Measurements from ENCODE around the gene FGD6.
A peak's percentile ranks its signal among the peaks of the same experiment; 100 is the strongest.
"Not testable (repeated sequence)": the region's sequence is repeated elsewhere in the genome, so short reads cannot be mapped to it uniquely, and the experiment has no call there.

FGD6 gene

DNA sequence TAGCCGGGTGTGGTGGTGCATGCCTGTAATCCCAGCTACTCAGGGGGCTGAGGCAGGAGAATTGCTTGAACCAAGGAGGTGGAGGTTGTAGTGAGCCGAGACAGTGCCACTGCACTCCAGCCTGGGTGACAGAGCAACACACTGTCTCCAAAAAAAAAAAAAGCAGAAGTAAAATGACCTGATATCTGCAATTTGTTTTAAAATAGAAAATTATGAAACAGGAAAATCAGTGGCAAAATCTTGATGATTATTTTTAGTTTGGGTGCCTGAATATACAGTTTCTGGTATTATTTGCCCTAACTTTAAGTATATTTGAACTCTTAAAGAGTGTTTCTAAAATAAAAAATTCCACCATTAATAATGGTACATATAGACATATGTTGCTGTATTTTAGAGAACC lies 121.4 kb downstream of the FGD6 start:
- not testable (repeated sequence) for H3K9ac ChIP-seq (ENCODE audit: low read depth, low read length, poor library complexity); DNase-seq (ENCODE audit: low spot score); H3K27me3 ChIP-seq (ENCODE audit: control insufficient read depth in 3 of 3, insufficient read depth in 3 of 3, low read depth in 1 of 3, low read length in 3 of 3); H3K23ac ChIP-seq (ENCODE audit: low read depth, low read length, poor library complexity); H3K9me3 ChIP-seq (replicated peaks in 1 of 2; ENCODE audit: control insufficient read depth in 2 of 2, insufficient read depth in 1 of 2, low read depth in 1 of 2, low read length in 2 of 2); H3K4me2 ChIP-seq (ENCODE audit: insufficient read depth, low read length, poor library complexity, severe bottlenecking); H2BK15ac ChIP-seq (ENCODE audit: low read length); H2AFZ ChIP-seq (ENCODE audit: low read length); H3K4ac ChIP-seq (ENCODE audit: low read length); H3K18ac ChIP-seq (ENCODE audit: low read length); H2BK12ac ChIP-seq (ENCODE audit: low read length); H3K27ac ChIP-seq (replicated peaks; ENCODE audit: low read length); H4K91ac ChIP-seq (ENCODE audit: low read depth, low read length, poor library complexity); H3K14ac ChIP-seq (ENCODE audit: low read length); H2BK120ac ChIP-seq (ENCODE audit: low read depth, low read length); H2AK5ac ChIP-seq (ENCODE audit: low read depth, low read length); H3K79me1 ChIP-seq (ENCODE audit: low read depth, low read length); H2BK5ac ChIP-seq (ENCODE audit: low read length); H4K8ac ChIP-seq (ENCODE audit: low read depth, low read length); H3K4me3 ChIP-seq (ENCODE audit: low read length in 2 of 2)
- Histone ChIP-seq H3K4me1 (ENCODE audit: control insufficient read depth in 2 of 2, insufficient read depth in 1 of 2, low read depth in 1 of 2, low read length in 2 of 2) (peaks cover 14% of the 10 kb centered on the region in 2 donors), H3K36me3 (replicated peaks in 1 of 2; ENCODE audit: control insufficient read depth in 2 of 2, insufficient read depth in 2 of 2, low read length in 2 of 2) (peaks cover 12 to 60% of the 10 kb centered on the region in 2 donors)
- no CpG with 5 or more reads among the region's 2 CpGs for WGBS, 2 donors (ENCODE audit: extremely low coverage in 2 of 2, insufficient read length in 2 of 2, insufficient replicate concordance in 1 of 2)

DNA sequence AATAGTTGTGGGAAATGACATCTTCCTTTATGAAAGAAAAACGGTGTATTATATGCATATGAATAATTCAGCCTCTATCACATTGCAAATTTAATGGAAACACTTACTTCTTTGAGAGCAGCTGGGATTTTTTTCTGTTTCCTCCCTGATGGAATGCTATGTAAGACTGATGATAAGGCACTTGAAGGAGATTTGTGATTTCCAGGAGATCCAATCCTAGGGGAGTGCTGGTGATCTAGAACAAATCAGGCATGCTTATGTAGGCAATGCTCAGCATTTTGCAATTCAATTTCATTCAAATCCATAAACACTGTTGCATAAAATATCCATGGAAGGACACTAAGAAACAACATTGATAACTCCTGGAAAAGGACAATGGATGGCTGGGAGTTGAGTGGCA lies 127.8 kb downstream of the FGD6 start:
- H3K36me3 ChIP-seq (replicated peaks in 1 of 2; ENCODE audit: control insufficient read depth in 2 of 2, insufficient read depth in 2 of 2, low read length in 2 of 2) = peaks cover 5 to 65% of the 10 kb centered on the region in 2 donors
- no peak overlapping the region for H3K27ac ChIP-seq (replicated peaks; ENCODE audit: low read length)
- H3K4me2 ChIP-seq (ENCODE audit: insufficient read depth, low read length, poor library complexity, severe bottlenecking) = no peak overlapping the region

DNA sequence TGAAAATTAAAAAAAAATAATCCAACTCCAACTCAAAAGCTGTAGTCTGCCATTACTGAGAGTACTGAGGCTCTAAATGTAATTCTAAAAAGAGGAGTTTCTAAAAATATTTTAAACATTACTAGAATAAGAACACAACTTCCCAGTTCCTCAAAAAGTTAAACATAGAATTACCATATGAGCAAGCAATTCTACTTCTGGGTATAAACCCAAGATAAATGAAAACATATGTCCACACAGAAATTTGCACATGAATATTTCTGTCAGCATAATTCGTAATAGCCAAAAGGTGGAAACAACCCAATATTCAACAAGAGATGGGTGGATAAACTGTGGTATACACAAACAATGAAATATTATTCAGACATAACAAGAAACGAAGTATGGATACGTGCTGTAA lies 128.9 kb downstream of the FGD6 start:
- Histone ChIP-seq H3K36me3 (replicated peaks in 1 of 2; ENCODE audit: control insufficient read depth in 2 of 2, insufficient read depth in 2 of 2, low read length in 2 of 2) (peaks cover 5 to 65% of the 10 kb centered on the region in 2 donors), H2BK12ac (ENCODE audit: low read length) (no peak overlapping the region)
- no peak for DNase-seq (ENCODE audit: low spot score)

More for the DNA sequence above, 127.8 kb downstream of the FGD6 start:
- H3K9ac ChIP-seq (ENCODE audit: low read depth, low read length, poor library complexity) = no peak overlapping the region
- H3K18ac ChIP-seq (ENCODE audit: low read length) = no peak overlapping the region
- no CpG with 5 or more reads among the region's 1 CpG for WGBS, 2 donors (ENCODE audit: extremely low coverage in 2 of 2, insufficient read length in 2 of 2, insufficient replicate concordance in 1 of 2)
- H3K27me3 ChIP-seq (ENCODE audit: control insufficient read depth in 3 of 3, insufficient read depth in 3 of 3, low read depth in 1 of 3, low read length in 3 of 3) = no peaks in the 10 kb centered on the region
- H2BK15ac ChIP-seq (ENCODE audit: low read length) = no peak overlapping the region
- no peak for DNase-seq (ENCODE audit: low spot score)
- no peak overlapping the region for H2AK5ac ChIP-seq (ENCODE audit: low read depth, low read length)
- H4K8ac ChIP-seq (ENCODE audit: low read depth, low read length) = no peak overlapping the region
- no peak overlapping the region for H2AFZ ChIP-seq (ENCODE audit: low read length)
- H2BK120ac ChIP-seq (ENCODE audit: low read depth, low read length) = no peak overlapping the region
- H3K9me3 ChIP-seq (replicated peaks in 1 of 2; ENCODE audit: control insufficient read depth in 2 of 2, insufficient read depth in 1 of 2, low read depth in 1 of 2, low read length in 2 of 2) = peaks cover 2 to 5% of the 10 kb centered on the region in 2 donors
- no peak overlapping the region for H2BK5ac ChIP-seq (ENCODE audit: low read length)
- peaks cover 2 to 11% of the 10 kb centered on the region in 2 donors for H3K4me1 ChIP-seq (ENCODE audit: control insufficient read depth in 2 of 2, insufficient read depth in 1 of 2, low read depth in 1 of 2, low read length in 2 of 2)
- H4K91ac ChIP-seq (ENCODE audit: low read depth, low read length, poor library complexity) = no peak overlapping the region
- H3K79me1 ChIP-seq (ENCODE audit: low read depth, low read length) = no peaks in the 10 kb centered on the region
- H3K4me3 ChIP-seq (ENCODE audit: low read length in 2 of 2) = no peak overlapping the region
- no peak overlapping the region for H2BK12ac ChIP-seq (ENCODE audit: low read length)
- no peak overlapping the region for H3K23ac ChIP-seq (ENCODE audit: low read depth, low read length, poor library complexity)
- no peak overlapping the region for H3K14ac ChIP-seq (ENCODE audit: low read length)
- H3K4ac ChIP-seq (ENCODE audit: low read length) = no peak overlapping the region

DNA sequence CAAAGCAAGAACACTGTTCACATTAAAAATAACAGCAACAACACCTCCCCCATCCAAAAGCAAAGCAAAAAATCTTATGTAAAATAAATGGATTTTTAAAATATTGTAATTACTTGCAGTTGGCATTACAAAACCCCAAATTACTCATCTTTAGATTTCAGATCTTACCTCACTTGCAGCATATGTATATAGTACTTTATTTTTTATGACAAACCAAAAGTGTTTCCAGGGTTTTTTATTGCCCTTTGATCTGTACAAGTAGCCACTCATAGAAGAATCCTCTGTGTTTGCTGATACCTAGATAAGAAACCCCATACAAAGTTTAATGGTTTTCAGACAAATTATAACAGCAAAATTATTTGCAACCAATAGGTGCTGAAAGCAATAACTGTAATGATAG lies 131.7 kb downstream of the FGD6 start:
- no peak overlapping the region for H2AFZ ChIP-seq (ENCODE audit: low read length)
- no peaks in the 10 kb centered on the region for H3K27me3 ChIP-seq (ENCODE audit: control insufficient read depth in 3 of 3, insufficient read depth in 3 of 3, low read depth in 1 of 3, low read length in 3 of 3)
- no peak overlapping the region for H2AK5ac ChIP-seq (ENCODE audit: low read depth, low read length)
- H3K9me3 ChIP-seq (replicated peaks in 1 of 2; ENCODE audit: control insufficient read depth in 2 of 2, insufficient read depth in 1 of 2, low read depth in 1 of 2, low read length in 2 of 2) = peaks cover 2 to 5% of the 10 kb centered on the region in 2 donors
- no peak overlapping the region for H2BK120ac ChIP-seq (ENCODE audit: low read depth, low read length)
- H3K36me3 ChIP-seq (replicated peaks in 1 of 2; ENCODE audit: control insufficient read depth in 2 of 2, insufficient read depth in 2 of 2, low read length in 2 of 2) = peaks cover 4 to 52% of the 10 kb centered on the region in 2 donors
- no peak for DNase-seq (ENCODE audit: low spot score)
- H3K18ac ChIP-seq (ENCODE audit: low read length) = no peak overlapping the region
- no peak overlapping the region for H3K23ac ChIP-seq (ENCODE audit: low read depth, low read length, poor library complexity)
- no peak overlapping the region for H2BK12ac ChIP-seq (ENCODE audit: low read length)
- no peak overlapping the region for H3K4ac ChIP-seq (ENCODE audit: low read length)
- H3K9ac ChIP-seq (ENCODE audit: low read depth, low read length, poor library complexity) = no peak overlapping the region
- no peak overlapping the region for H2BK15ac ChIP-seq (ENCODE audit: low read length)
- H3K79me1 ChIP-seq (ENCODE audit: low read depth, low read length) = peaks cover 2% of the 10 kb centered on the region
- no peak overlapping the region for H3K4me2 ChIP-seq (ENCODE audit: insufficient read depth, low read length, poor library complexity, severe bottlenecking)
- H4K8ac ChIP-seq (ENCODE audit: low read depth, low read length) = no peak overlapping the region
- H3K14ac ChIP-seq (ENCODE audit: low read length) = no peak overlapping the region
- H3K27ac ChIP-seq (replicated peaks; ENCODE audit: low read length) = peak overlapping the region; percentile 86
- H2BK5ac ChIP-seq (ENCODE audit: low read length) = no peak overlapping the region
- H3K4me3 ChIP-seq (ENCODE audit: low read length in 2 of 2) = no peak overlapping the region
- peaks cover 2 to 15% of the 10 kb centered on the region in 2 donors for H3K4me1 ChIP-seq (ENCODE audit: control insufficient read depth in 2 of 2, insufficient read depth in 1 of 2, low read depth in 1 of 2, low read length in 2 of 2)
- H4K91ac ChIP-seq (ENCODE audit: low read depth, low read length, poor library complexity) = no peak overlapping the region

More for the DNA sequence above, 128.9 kb downstream of the FGD6 start:
- Histone ChIP-seq H3K9me3 (replicated peaks in 1 of 2; ENCODE audit: control insufficient read depth in 2 of 2, insufficient read depth in 1 of 2, low read depth in 1 of 2, low read length in 2 of 2) (peaks cover 2 to 5% of the 10 kb centered on the region in 2 donors), H3K4me3 (ENCODE audit: low read length in 2 of 2) (no peak overlapping the region), H3K4me2 (ENCODE audit: insufficient read depth, low read length, poor library complexity, severe bottlenecking) (no peak overlapping the region), H2AK5ac (ENCODE audit: low read depth, low read length) (no peak overlapping the region), H3K14ac (ENCODE audit: low read length) (no peak overlapping the region), H2BK5ac (ENCODE audit: low read length) (no peak overlapping the region), H3K9ac (ENCODE audit: low read depth, low read length, poor library complexity) (no peak overlapping the region), H2BK120ac (ENCODE audit: low read depth, low read length) (no peak overlapping the region), H4K91ac (ENCODE audit: low read depth, low read length, poor library complexity) (no peak overlapping the region), H3K4ac (ENCODE audit: low read length) (no peak overlapping the region), H3K18ac (ENCODE audit: low read length) (no peak overlapping the region), H2BK15ac (ENCODE audit: low read length) (no peak overlapping the region), H3K4me1 (ENCODE audit: control insufficient read depth in 2 of 2, insufficient read depth in 1 of 2, low read depth in 1 of 2, low read length in 2 of 2) (peaks cover 2 to 12% of the 10 kb centered on the region in 2 donors), H3K27me3 (ENCODE audit: control insufficient read depth in 3 of 3, insufficient read depth in 3 of 3, low read depth in 1 of 3, low read length in 3 of 3) (no peaks in the 10 kb centered on the region), H3K79me1 (ENCODE audit: low read depth, low read length) (no peaks in the 10 kb centered on the region), H2AFZ (ENCODE audit: low read length) (no peak overlapping the region), H3K27ac (replicated peaks; ENCODE audit: low read length) (no peak overlapping the region), H3K23ac (ENCODE audit: low read depth, low read length, poor library complexity) (no peak overlapping the region), H4K8ac (ENCODE audit: low read depth, low read length) (no peak overlapping the region)
- WGBS, 2 donors (ENCODE audit: extremely low coverage in 2 of 2, insufficient read length in 2 of 2, insufficient replicate concordance in 1 of 2) = no CpG with 5 or more reads among the region's 3 CpGs

All from neuronal stem cell (in vitro differentiated cells).